ENCODE measurements around the gene KRT78.

DNA sequence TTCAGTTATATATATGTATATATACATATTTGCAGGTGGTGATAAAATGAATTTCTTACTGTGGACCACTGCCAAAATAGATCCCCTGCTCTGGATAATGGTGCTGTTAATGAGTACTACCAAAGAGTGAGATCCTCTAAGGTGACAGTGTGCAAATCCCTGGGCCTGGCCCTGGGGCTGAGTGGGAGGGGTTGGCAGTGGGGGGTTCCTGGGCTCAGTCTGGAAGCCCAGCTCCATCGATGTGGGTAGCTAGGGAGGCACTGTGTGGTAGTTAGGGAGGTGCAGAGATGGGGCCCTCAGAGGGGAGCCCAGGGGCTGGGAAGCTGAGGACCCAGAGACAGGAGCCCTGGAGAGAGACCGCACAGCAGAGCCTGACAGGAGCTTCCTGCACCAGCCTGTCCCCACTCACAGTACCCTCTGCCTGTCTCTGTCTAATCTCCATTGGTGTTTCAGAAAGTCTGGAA lies 47.0 kb upstream of the KRT78 start:
- TF ChIP-seq EP300 (IDR thresholded peaks at IDR 0.05; ENCODE audit: borderline replicate concordance), result no peak
- TF ChIP-seq CREB1 (IDR thresholded peaks at IDR 0.05; ENCODE audit: low read depth), result no peak
- TF ChIP-seq EGR1 (IDR thresholded peaks at IDR 0.05), result no peak
